Heart left ventricle (tissue), 13 donors: ENCODE data around the gene LRRC37B.
"Not testable (repeated sequence)": the region's sequence is repeated elsewhere in the genome, so short reads cannot be mapped to it uniquely, and the experiment has no call there.

Experiments
- CTCF ChIP-seq, 12 donors: fragments of 200-600 bp; sonication (generic) in 4 of 12; IDR thresholded peaks; one replicate each; pipeline versions ENCODE4 v1.5.0 to v1.8.0; 2018 to 2022; ENCODE audit warnings: antibody characterized with exemption in 12 of 12, mild to moderate bottlenecking in 5 of 12
- POLR2A ChIP-seq, 2 donors: fragments of 450-650 bp; IDR thresholded peaks; one replicate each; pipeline ENCODE4 v1.6.1; 2017; ENCODE audit warnings: antibody characterized with exemption in 2 of 2, mild to moderate bottlenecking in 2 of 2, moderate library complexity in 2 of 2
- donor health status: ischemic (EF 13 %, LVEDD 7.1; RV severe dilation, severe dysfunction).
- donor health status: DM: no; HTN: yes; CAD: no.
- donor health status: DM: no; HTN: no; CAD: no.
- donor health status: ischemic (EF 25% LVEDD 6.9; RV normal size, moderate dysfunction).
- donor health status: ischemic (EF 25% LVEDD 5.7; RV mildly dilated, moderate dysfunction).
- donor health status: ischemic (EF 35%, LVEDD 5.7; RV mildly dilated, moderate dysfunction).
- donor health status: nonischemic (EF 11% LVEDD 7.7; RV severe dilation, severe dysfunction).
- donor health status: DM: yes; HTN: yes; CAD: no.
- donor health status: PGD.
- donor health status: ischemic (EF 29% LVEDD 5.4; RV normal size, mild dysfunction).
- donor health status: nonischemic (EF 23%, LVEDD 6.1; RV moderate dilation, normal function).

- TF ChIP-seq CTCF, POLR2A (IDR thresholded peaks at IDR 0.05): not testable (repeated sequence)
Measured at GRCh38 chr17:32022554-32022953, 15.4 kb downstream of the LRRC37B start.
